ENCODE measurements around the gene AGXT. TPM values are rescaled to one million over a fixed set of nuclear protein-coding genes. Genes with fewer than 3 reads are reported as not detected.

AGXT gene
- total and polyA plus RNA-seq, 2 of the 8 experiments (the other 6 are each of a cell fraction or from before 2014, with no cell fraction given) = 0.03 TPM; not detected in 1

GRCh38 chr2:240904216-240905175 lies 35.9 kb downstream of the AGXT start (continued):
- TF ChIP-seq, protein P1, sequence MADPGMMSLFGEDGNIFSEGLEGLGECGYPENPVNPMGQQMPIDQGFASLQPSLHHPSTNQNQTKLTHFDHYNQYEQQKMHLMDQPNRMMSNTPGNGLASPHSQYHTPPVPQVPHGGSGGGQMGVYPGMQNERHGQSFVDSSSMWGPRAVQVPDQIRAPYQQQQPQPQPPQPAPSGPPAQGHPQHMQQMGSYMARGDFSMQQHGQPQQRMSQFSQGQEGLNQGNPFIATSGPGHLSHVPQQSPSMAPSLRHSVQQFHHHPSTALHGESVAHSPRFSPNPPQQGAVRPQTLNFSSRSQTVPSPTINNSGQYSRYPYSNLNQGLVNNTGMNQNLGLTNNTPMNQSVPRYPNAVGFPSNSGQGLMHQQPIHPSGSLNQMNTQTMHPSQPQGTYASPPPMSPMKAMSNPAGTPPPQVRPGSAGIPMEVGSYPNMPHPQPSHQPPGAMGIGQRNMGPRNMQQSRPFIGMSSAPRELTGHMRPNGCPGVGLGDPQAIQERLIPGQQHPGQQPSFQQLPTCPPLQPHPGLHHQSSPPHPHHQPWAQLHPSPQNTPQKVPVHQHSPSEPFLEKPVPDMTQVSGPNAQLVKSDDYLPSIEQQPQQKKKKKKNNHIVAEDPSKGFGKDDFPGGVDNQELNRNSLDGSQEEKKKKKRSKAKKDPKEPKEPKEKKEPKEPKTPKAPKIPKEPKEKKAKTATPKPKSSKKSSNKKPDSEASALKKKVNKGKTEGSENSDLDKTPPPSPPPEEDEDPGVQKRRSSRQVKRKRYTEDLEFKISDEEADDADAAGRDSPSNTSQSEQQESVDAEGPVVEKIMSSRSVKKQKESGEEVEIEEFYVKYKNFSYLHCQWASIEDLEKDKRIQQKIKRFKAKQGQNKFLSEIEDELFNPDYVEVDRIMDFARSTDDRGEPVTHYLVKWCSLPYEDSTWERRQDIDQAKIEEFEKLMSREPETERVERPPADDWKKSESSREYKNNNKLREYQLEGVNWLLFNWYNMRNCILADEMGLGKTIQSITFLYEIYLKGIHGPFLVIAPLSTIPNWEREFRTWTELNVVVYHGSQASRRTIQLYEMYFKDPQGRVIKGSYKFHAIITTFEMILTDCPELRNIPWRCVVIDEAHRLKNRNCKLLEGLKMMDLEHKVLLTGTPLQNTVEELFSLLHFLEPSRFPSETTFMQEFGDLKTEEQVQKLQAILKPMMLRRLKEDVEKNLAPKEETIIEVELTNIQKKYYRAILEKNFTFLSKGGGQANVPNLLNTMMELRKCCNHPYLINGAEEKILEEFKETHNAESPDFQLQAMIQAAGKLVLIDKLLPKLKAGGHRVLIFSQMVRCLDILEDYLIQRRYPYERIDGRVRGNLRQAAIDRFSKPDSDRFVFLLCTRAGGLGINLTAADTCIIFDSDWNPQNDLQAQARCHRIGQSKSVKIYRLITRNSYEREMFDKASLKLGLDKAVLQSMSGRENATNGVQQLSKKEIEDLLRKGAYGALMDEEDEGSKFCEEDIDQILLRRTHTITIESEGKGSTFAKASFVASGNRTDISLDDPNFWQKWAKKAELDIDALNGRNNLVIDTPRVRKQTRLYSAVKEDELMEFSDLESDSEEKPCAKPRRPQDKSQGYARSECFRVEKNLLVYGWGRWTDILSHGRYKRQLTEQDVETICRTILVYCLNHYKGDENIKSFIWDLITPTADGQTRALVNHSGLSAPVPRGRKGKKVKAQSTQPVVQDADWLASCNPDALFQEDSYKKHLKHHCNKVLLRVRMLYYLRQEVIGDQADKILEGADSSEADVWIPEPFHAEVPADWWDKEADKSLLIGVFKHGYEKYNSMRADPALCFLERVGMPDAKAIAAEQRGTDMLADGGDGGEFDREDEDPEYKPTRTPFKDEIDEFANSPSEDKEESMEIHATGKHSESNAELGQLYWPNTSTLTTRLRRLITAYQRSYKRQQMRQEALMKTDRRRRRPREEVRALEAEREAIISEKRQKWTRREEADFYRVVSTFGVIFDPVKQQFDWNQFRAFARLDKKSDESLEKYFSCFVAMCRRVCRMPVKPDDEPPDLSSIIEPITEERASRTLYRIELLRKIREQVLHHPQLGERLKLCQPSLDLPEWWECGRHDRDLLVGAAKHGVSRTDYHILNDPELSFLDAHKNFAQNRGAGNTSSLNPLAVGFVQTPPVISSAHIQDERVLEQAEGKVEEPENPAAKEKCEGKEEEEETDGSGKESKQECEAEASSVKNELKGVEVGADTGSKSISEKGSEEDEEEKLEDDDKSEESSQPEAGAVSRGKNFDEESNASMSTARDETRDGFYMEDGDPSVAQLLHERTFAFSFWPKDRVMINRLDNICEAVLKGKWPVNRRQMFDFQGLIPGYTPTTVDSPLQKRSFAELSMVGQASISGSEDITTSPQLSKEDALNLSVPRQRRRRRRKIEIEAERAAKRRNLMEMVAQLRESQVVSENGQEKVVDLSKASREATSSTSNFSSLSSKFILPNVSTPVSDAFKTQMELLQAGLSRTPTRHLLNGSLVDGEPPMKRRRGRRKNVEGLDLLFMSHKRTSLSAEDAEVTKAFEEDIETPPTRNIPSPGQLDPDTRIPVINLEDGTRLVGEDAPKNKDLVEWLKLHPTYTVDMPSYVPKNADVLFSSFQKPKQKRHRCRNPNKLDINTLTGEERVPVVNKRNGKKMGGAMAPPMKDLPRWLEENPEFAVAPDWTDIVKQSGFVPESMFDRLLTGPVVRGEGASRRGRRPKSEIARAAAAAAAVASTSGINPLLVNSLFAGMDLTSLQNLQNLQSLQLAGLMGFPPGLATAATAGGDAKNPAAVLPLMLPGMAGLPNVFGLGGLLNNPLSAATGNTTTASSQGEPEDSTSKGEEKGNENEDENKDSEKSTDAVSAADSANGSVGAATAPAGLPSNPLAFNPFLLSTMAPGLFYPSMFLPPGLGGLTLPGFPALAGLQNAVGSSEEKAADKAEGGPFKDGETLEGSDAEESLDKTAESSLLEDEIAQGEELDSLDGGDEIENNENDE (IDR thresholded peaks at IDR 0.05; ENCODE audit: insufficient replicate concordance, low read length) = no peak
- TF ChIP-seq NANOG (IDR thresholded peaks at IDR 0.05; ENCODE audit: insufficient read depth, low read depth, low read length, poor library complexity, severe bottlenecking) = no peak
- no peak for TF ChIP-seq BCL11A (IDR thresholded peaks at IDR 0.05; ENCODE audit: low read depth in 2 of 2, low read length in 2 of 2)

Measured in H1 (cell line).